Measurements from ENCODE around the gene LMAN2. TPM values are rescaled to one million over a fixed set of nuclear protein-coding genes. Genes with fewer than 3 reads are reported as not detected.
A peak's percentile ranks its signal among the peaks of the same experiment; 100 is the strongest.

LMAN2 gene
- total RNA-seq, 2 donors from 2014 or later = 75.5 to 89.8 TPM

- ATAC-seq = no peak
- no peaks in the 10 kb centered on the region for H3K36me3 Mint-ChIP-seq (ENCODE audit: low read depth)
- DNase-seq = no peak
- peak overlapping the region; percentile 90 for H3K27ac Mint-ChIP-seq
- H3K27me3 Mint-ChIP-seq = no peaks in the 10 kb centered on the region
- peak overlapping the region; percentile 88 for H3K4me3 Mint-ChIP-seq
- H3K9me3 ChIP-seq (ENCODE audit: control insufficient read depth, low read length, poor library complexity, severe bottlenecking) = no peaks in the 10 kb centered on the region
- H3K4me1 Mint-ChIP-seq = peaks cover 42% of the 10 kb centered on the region
Observed at GRCh38 chr5:177374211-177374610, 22.7 kb upstream of the LMAN2 start.

DNA sequence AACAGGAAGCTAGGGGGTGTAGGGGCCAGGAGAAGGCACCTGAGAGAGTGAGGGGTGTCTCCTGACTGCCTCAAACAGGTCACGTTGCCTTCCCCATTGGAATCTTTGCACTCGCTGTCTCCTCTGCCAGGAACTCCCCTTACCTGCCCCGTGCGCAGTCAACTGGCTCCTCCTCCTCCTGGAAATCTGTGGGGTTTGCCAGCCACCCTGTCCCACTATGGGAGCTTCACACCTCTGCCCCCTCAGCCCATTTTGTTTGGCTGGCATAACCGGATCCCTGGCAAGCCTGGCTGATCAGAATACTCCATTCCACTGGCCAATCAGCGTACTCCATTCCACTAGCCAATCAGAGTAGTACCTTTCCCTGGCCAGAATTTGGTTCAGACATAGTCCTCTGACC, 22.3 kb upstream of the LMAN2 start:
- no peak for DNase-seq
- peaks cover 3% of the 10 kb centered on the region for H3K36me3 Mint-ChIP-seq (ENCODE audit: low read depth)
- H3K9me3 ChIP-seq (ENCODE audit: control insufficient read depth, low read length, poor library complexity, severe bottlenecking) = no peaks in the 10 kb centered on the region
- H3K4me1 Mint-ChIP-seq = peaks cover 44% of the 10 kb centered on the region
- H3K27ac Mint-ChIP-seq = peak overlapping the region; percentile 90
- H3K4me3 Mint-ChIP-seq = peak overlapping the region; percentile 88
- H3K27me3 Mint-ChIP-seq = no peaks in the 10 kb centered on the region
- ATAC-seq = no peak

DNA sequence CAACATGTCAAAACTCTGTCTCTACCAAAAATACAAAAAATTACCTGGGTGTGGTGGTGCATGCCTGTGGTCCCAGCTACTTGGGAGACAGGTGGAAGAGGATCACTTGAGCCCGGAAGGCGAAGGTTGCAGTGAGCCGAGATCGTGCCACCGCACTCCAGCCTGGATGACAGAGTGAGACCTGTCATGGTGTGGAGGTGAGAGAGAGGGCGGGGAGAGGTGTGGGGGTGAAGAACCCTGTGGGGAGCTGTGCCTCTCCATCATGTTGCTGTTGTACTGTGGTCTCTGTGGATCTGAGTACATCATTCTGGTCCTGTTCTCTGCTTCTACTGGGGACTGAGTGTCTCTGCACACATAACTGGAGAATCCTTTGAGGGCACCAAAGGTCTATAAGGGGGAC, 21.4 kb upstream of the LMAN2 start:
- no peaks in the 10 kb centered on the region for H3K27me3 Mint-ChIP-seq
- peaks cover 9% of the 10 kb centered on the region for H3K36me3 Mint-ChIP-seq (ENCODE audit: low read depth)
- H3K9me3 ChIP-seq (ENCODE audit: control insufficient read depth, low read length, poor library complexity, severe bottlenecking) = no peaks in the 10 kb centered on the region
- H3K27ac Mint-ChIP-seq = peak overlapping the region; percentile 90
- H3K4me1 Mint-ChIP-seq = peaks cover 50% of the 10 kb centered on the region
- DNase-seq (no peak), ATAC-seq (peak; percentile 36)
- H3K4me3 Mint-ChIP-seq = peak overlapping the region; percentile 88

GRCh38 chr5:177372034-177372896, 20.8 kb upstream of the LMAN2 start:
- peak overlapping the region; percentile 88 for H3K4me3 Mint-ChIP-seq
- no peaks in the 10 kb centered on the region for H3K27me3 Mint-ChIP-seq
- no peaks in the 10 kb centered on the region for H3K9me3 ChIP-seq (ENCODE audit: control insufficient read depth, low read length, poor library complexity, severe bottlenecking)
- peak overlapping the region; percentile 90 for H3K27ac Mint-ChIP-seq
- ATAC-seq = peak; percentile 45
- peaks cover 9% of the 10 kb centered on the region for H3K36me3 Mint-ChIP-seq (ENCODE audit: low read depth)
- peaks cover 50% of the 10 kb centered on the region for H3K4me1 Mint-ChIP-seq
- DNase-seq = no peak

- peaks cover 51% of the 10 kb centered on the region for H3K4me1 Mint-ChIP-seq
- no peak for ATAC-seq
- H3K27me3 Mint-ChIP-seq = no peaks in the 10 kb centered on the region
- DNase-seq = no peak
- peak overlapping the region; percentile 90 for H3K27ac Mint-ChIP-seq
- H3K9me3 ChIP-seq (ENCODE audit: control insufficient read depth, low read length, poor library complexity, severe bottlenecking) = no peaks in the 10 kb centered on the region
- H3K36me3 Mint-ChIP-seq (ENCODE audit: low read depth) = peaks cover 9% of the 10 kb centered on the region
- H3K4me3 Mint-ChIP-seq = peak overlapping the region; percentile 88
Observed at GRCh38 chr5:177371120-177372033, 19.9 kb upstream of the LMAN2 start.

DNA sequence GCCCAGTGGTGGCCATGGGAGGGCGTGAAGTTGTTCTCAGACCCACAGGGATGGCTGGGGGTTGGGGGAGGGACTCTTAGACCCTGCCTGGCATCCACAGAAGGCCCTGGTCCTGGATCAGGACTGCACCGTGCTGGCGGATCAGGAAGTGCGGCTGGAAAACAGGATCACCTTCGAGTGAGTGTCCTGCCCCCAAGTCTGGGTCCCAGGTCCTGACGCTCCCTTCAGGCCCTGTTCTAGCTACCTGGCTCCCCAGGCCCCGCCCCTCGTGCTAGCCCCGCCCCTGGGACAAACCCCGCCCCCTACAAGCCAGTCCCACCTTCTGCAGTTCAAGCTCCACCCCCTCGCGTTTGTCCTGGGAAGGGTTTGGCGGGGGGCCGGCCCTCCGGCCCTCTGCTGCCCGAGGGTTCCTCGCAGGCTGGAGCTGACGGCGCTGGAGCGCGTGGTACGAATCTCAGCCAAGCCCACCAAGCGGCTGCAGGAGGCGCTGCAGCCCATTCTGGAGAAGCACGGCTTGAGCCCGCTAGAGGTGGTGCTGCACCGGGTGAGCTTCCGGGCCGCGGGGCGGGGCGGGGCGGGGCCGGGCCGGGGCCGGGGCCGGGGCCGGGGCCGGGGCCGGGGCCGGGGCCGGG, 19.1 kb upstream of the LMAN2 start:
- H3K36me3 Mint-ChIP-seq (ENCODE audit: low read depth) = peaks cover 9% of the 10 kb centered on the region
- no peaks in the 10 kb centered on the region for H3K27me3 Mint-ChIP-seq

DNA sequence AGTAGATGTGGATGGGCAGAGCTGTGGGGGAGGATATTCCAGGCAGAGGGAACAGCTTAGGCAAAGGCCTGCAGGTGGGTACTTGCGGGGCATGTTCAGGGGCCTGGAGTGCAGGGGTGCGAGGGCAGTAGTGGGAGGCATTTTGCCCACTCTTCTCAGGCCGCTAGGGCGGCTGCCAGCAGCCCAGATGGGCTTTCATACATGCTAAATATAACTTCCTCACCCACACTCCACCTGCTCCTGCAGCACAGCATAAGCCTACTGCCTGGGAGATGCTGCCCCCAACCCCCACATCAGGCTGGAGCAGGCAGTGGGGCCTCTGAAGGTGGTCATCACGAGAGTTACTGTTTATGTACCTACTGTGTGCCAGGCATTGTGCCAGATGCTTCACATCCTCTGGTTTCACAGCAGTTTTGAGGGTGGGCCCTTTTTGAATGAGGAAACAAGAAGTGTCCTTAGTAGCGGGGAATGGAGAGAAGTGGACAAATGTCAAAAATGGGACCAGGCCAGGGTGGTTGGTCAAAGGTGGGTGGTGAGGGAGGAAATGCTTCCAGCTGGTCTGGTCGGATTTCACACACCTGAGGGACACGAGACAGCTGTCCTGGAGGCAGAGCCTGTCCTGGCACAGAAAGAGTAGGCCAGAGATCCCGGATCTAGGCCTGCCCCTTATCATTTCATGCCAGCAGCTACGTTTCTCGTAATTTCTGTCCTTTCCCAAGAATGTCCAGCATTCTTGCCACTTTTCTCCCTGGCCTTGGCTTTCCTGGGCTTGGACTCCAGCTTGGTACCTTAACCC, 18.4 kb upstream of the LMAN2 start:
- peaks cover 9% of the 10 kb centered on the region for H3K36me3 Mint-ChIP-seq (ENCODE audit: low read depth)
- H3K27ac Mint-ChIP-seq = peak overlapping the region; percentile 95
- peaks cover 48% of the 10 kb centered on the region for H3K4me1 Mint-ChIP-seq
- H3K27me3 Mint-ChIP-seq = no peaks in the 10 kb centered on the region
- H3K4me3 Mint-ChIP-seq = peak overlapping the region; percentile 82
- DNase-seq (no peak), ATAC-seq (no peak)
- H3K9me3 ChIP-seq (ENCODE audit: control insufficient read depth, low read length, poor library complexity, severe bottlenecking) = no peaks in the 10 kb centered on the region

More for the DNA sequence above, 19.1 kb upstream of the LMAN2 start:
- H3K9me3 ChIP-seq (ENCODE audit: control insufficient read depth, low read length, poor library complexity, severe bottlenecking) = no peaks in the 10 kb centered on the region
- DNase-seq (peak; percentile 37 to 63 (median 58)), ATAC-seq (peak; percentile 85)
- peaks cover 55% of the 10 kb centered on the region for H3K4me1 Mint-ChIP-seq
- peak overlapping the region; percentile 32 for H3K27ac Mint-ChIP-seq
- H3K4me3 Mint-ChIP-seq = peak overlapping the region; percentile 88

DNA sequence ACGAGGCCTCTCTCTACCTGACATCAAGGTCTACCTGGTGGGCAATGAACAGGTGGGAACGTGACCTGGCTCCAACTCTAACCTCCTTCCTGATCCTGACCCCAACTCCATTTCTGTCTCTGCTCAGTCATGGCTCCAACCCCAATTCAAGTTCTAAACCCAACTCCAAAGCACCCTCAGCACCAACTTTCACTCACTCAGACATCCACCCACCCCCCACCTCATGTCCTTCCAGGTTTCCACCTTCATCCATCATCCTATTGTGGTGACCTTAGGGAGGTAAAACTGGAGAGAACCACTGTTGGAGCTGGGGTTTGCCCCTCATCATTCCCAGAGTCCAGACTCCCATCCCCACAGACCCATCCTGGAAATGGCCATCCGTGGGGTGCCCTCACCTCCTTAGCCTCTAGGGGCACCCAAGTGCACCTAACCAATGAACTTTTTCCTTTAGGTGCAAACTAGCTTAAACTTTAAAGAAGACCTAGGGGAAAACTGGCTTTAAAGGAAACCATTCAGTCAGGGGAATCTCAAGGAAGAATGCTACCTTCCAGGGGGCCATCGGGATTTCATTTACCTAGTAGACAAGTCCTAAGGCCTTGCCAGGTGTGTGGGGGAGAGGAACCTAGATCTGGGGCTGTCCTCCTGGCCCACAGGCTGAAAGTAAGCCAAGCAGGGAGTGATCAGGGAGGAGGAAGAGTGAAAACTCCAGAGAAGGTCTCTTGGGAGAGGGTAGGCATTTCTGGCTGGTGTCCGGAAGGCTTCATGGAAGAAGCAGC, 17.6 kb upstream of the LMAN2 start:
- Mint-ChIP-seq H3K27ac (peak overlapping the region; percentile 95), H3K4me1 (peaks cover 48% of the 10 kb centered on the region), H3K4me3 (peak overlapping the region; percentile 82), H3K36me3 (ENCODE audit: low read depth) (peaks cover 9% of the 10 kb centered on the region), H3K27me3 (no peaks in the 10 kb centered on the region)
- DNase-seq (no peak), ATAC-seq (no peak)
- H3K9me3 ChIP-seq (ENCODE audit: control insufficient read depth, low read length, poor library complexity, severe bottlenecking) = no peaks in the 10 kb centered on the region

DNA sequence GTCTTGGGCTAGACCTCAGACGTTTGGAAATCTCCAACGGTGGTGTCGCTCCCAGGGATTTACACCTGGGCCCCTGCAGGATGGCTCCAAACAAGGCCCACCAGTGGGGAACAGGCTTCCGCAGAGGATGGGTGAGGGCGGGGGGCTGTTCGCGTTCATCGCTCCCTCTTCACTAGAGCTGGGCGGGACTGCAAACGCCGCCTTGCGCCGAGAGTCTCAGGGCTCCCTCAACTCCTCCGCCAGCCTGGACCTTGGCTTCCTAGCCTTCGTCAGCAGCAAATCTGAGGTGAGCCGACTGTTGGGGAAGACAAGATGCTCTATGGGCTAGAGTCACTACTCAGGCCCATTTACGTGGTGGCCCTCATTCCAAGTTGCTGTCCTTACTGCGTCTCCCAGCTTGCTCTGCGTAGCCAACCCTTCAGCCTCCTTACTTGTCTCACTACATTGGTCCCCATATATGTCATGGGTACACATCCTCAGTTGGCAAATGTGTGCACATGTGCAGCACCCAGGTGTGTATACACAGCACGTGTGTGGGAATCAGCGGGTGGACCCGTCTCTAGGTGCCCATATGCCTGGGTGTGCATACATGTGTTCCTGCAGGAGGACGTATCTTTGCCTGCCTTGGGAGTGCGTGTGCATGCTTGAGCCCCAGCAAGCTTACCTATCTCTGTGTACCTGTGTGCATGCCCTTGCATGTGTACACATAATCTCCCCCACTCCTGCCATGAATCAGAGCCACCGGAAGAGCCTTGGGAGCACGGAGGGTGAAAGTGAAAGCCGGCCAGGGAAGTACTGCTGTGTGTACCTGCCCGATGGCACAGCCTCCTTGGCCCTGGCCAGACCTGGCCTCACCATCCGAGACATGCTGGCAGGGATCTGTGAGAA, 16.8 kb upstream of the LMAN2 start:
- H3K9me3 ChIP-seq (ENCODE audit: control insufficient read depth, low read length, poor library complexity, severe bottlenecking) = no peaks in the 10 kb centered on the region
- no peak for DNase-seq
- H3K27me3 Mint-ChIP-seq = no peaks in the 10 kb centered on the region
- H3K36me3 Mint-ChIP-seq (ENCODE audit: low read depth) = peaks cover 9% of the 10 kb centered on the region
- peaks cover 48% of the 10 kb centered on the region for H3K4me1 Mint-ChIP-seq
- H3K27ac Mint-ChIP-seq = peak overlapping the region; percentile 95
- ATAC-seq = no peak
- no peak overlapping the region for H3K4me3 Mint-ChIP-seq

- Mint-ChIP-seq H3K27me3 (no peaks in the 10 kb centered on the region), H3K36me3 (ENCODE audit: low read depth) (peaks cover 9% of the 10 kb centered on the region), H3K4me3 (no peak overlapping the region), H3K4me1 (peaks cover 46% of the 10 kb centered on the region), H3K27ac (no peak overlapping the region)
- ATAC-seq = no peak
- H3K9me3 ChIP-seq (ENCODE audit: control insufficient read depth, low read length, poor library complexity, severe bottlenecking) = no peaks in the 10 kb centered on the region
- no peak for DNase-seq
Observed at GRCh38 chr5:177367323-177367848, 15.9 kb upstream of the LMAN2 start.

All from T-helper 17 cell (primary cell).